DND-41 (cell line): Measurements from ENCODE around the gene OR6K6.

Source experiments
- CTCF ChIP-seq: IDR thresholded peaks from 2 replicates; pipeline ENCODE4 v1.5.1; 2012; ENCODE audit warnings: borderline replicate concordance, low read length, moderate library complexity, mild to moderate bottlenecking; ENCODE audit not compliant: poor library complexity, severe bottlenecking; ENCODE audit errors: extremely low read depth
- EZH2 ChIP-seq: IDR thresholded peaks from 3 replicates; pipeline ENCODE4 v1.6.1; 2012; ENCODE audit warnings: borderline replicate concordance, low read depth, mild to moderate bottlenecking, moderate library complexity, low read length, inconsistent platforms; ENCODE audit not compliant: severe bottlenecking

- TF ChIP-seq EZH2 (no peak), CTCF (no peak)
These were observed 22.8 kb upstream of the OR6K6 start for GRCh38 chr1:158731707-158732106.
